Peyer's patch (tissue), 4 donors: ENCODE data around the gene MUC2.

Experiments used
- CTCF ChIP-seq, 6 experiments: fragments of 450-650 bp in 4 of 6; fragments of 200-600 bp in 2 of 6; sonication (generic) in 1 of 6; IDR thresholded peaks; one replicate each; pipeline ENCODE4 v1.5.1; 2017 to 2019; ENCODE audit warnings: antibody characterized with exemption in 6 of 6, mild to moderate bottlenecking in 3 of 6, moderate library complexity in 1 of 6
- POLR2A ChIP-seq, 2 donors: fragments of 450-650 bp; IDR thresholded peaks; one replicate each; pipeline ENCODE4 v1.5.1; 2017; ENCODE audit warnings: antibody characterized with exemption in 2 of 2, mild to moderate bottlenecking in 2 of 2, moderate library complexity in 2 of 2

GRCh38 chr11:1047595-1048156 is 27.0 kb upstream of the MUC2 start:
- no peak for TF ChIP-seq POLR2A (IDR thresholded peaks at IDR 0.05)
- TF ChIP-seq CTCF (IDR thresholded peaks at IDR 0.05): no peak
